Fibroblast of peridontal ligament (primary cell): ENCODE data around the gene RPS6KB2.

ENCODE experiments used
- DNase-seq: peaks from one replicate; pipeline ENCODE4 v3.0.0-alpha.2; 2010; ENCODE audit errors: extremely low read depth

RPS6KB2 gene

DNA sequence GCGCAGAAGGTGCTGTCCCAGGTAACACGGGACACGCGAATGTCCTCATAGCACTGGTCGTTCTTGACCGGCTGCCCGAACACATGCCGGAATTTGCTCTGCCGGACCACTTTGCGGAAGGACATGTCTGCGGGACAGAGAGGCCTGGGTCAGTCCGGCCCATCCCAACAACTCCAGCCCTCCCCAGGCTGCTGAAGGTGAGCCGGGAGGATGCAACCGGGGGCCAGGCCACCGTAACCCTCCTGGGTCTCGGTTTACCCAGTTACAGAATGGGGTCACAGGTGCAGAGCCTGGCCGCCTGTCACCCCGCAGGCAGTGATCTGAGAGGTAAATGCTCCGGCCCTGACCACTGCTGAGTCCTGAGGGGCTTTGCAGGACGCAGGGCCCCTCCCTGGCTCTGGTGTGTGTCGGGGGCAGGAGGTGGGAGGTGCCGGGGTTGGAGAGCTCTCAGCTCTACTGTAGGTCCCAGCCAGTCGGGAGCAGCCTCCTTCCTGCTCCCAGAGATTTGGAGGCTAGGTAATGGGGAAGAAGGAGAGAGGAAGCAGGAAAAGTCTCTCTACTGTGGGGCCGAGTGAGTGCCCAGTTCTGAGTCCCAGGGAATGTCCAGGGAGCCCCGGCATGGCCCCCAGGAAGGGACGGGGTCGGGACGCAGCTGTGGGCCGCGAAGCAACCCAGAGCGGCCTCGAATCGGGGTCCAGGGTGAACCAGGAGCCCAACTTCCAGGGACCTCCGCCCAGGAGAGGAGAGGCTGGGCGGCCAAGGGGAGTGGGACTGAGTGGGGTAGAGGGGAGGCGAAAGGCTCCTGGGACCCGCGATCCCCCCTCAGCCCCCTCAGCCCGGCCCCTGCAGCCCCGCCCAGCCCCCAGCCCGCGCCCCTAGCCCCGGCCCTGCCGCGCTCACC, 14.5 kb downstream of the RPS6KB2 start:
- DNase-seq, result no peak

- DNase-seq, result no peak
These were observed 17.2 kb downstream of the RPS6KB2 start for GRCh38 chr11:67445515-67445914.

DNA sequence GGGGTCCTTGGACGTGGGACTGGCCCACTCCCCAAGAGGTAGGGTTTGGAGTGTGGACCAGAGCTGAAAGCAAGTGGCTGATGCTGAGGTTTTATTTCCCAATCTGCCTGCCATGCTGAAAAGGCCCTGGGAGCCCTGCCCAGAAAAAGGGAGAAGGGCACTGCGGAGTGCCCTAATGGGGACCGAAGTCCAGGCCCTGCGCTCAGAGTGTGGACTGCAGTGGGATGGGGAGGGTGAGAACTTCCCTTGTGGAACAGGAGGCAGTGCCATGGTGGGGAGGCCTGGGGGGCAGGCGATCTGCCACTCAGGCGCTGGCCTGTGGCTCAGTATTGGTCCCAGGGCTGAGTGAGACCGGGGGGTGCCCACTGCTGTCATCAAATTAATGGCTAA, 19.9 kb downstream of the RPS6KB2 start:
- DNase-seq, result no peak

DNA sequence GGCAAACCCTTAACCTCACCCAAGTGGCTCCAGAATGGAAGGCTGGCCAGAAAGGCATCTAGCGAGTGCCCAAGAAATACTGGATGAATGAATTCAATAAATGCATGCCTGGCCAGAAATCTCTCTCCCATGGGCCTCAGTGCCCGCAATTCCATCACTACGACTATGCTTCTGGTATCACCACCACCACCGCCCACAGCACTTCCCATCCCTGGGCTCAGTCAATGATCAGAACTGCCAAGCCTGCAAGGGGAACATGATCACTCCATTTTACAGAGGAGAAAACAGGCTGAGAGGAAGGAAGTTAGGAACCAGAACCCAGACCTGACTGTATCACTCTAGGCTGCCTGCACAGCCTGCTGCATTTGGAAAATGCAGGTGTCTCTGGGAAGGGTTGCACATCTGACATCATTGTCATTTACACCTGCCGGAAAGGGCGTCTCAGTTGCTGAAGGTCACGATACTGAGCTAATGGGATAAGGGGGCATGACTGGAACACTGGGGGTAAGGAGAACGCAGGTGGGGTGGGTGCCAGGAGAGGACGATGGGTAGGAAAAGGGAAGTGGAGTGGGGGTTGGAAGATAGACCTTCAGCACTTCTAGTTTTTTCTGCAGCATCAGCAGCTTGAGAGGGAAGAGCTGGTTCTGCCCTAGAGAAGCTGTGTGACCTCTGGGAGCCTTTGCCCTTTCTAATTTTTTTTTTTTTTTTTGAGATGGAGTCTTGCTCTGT, 21.0 kb downstream of the RPS6KB2 start:
- DNase-seq, result no peak

- DNase-seq, result no peak
These were observed 22.7 kb downstream of the RPS6KB2 start for GRCh38 chr11:67450796-67451657.

DNA sequence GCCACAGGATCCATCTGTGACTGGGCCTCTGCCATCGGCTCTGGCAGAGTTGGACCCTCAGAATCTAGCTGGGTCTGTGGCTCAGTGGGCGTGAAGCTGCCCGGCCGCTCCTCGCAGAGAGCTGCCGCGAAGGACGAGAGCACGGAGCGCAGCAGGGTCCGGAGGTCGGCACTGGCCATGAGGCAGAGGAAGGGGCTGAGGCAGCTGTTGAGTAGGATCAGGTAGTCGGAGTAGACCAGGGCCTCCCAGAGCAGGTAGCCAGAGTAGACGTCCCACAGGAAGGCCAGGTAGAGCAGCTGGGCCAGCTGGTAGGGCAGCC, 23.3 kb downstream of the RPS6KB2 start:
- DNase-seq, result no peak

GRCh38 chr11:67452141-67452952, 24.1 kb downstream of the RPS6KB2 start, which contains the start of gene GPR152:
GPR152 (minus strand) TSS chr11:67452729; CDS start chr11:67452724, 5 bp downstream.
- no peak for DNase-seq

DNA sequence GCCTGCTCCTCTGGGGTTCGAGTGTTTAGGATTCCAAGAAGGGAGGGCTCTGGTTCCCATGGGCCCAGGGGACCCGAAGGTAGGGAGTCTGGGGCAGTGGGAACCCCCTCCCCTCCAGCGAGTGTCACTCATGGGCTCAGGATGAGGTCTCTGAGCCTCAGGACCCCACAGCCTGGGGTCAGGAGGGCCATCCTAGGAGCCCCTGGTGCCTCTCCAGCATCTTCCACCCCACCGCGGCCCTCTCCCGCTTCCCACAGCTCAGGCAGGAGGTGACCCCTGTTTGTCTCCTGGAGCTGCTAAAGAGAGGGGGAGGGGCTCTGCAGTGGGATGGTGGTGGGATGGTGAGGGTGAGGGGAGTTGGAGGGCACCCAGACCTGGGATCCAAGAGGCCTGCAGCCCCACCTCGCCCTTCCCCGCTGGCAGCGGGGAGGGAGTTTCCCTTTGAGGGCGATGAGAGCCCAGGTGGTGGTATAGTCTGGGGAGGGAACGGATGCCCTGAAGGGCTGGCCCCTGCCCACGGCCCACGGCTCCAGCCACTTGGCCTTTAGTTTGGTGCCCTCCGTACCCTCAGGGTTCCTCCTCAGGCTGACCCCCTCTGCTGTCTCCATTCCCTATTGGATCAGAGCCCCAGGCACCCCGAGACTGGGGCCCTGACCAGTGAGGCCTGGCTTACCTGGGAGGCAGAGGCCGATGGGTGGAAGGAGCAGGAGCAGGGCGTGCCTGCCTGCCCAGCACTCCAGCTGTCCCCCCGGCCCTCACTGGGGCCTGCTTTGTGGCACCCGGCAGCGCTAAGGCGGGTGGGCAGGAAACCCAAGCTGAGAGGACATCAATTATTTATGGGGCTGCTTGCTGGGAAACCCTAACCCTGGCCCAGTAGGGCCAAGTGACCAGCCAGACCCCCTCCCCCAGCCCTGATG, 25.8 kb downstream of the RPS6KB2 start:
- DNase-seq, result no peak

- no peak for DNase-seq
These were observed 26.8 kb downstream of the RPS6KB2 start, which contains the start of gene CABP4 for GRCh38 chr11:67455054-67455453. CABP4 (plus strand) TSS chr11:67455354; CDS start chr11:67455424, 70 bp downstream.

GRCh38 chr11:67456068-67456705, 27.9 kb downstream of the RPS6KB2 start:
- no peak for DNase-seq

GRCh38 chr11:67457453-67457852, 29.2 kb downstream of the RPS6KB2 start:
- DNase-seq, result no peak

- no peak for DNase-seq
These were observed 30.0 kb downstream of the RPS6KB2 start for GRCh38 chr11:67458266-67458665.

- no peak for DNase-seq
These were observed 34.9 kb downstream of the RPS6KB2 start for GRCh38 chr11:67463186-67463585.

DNA sequence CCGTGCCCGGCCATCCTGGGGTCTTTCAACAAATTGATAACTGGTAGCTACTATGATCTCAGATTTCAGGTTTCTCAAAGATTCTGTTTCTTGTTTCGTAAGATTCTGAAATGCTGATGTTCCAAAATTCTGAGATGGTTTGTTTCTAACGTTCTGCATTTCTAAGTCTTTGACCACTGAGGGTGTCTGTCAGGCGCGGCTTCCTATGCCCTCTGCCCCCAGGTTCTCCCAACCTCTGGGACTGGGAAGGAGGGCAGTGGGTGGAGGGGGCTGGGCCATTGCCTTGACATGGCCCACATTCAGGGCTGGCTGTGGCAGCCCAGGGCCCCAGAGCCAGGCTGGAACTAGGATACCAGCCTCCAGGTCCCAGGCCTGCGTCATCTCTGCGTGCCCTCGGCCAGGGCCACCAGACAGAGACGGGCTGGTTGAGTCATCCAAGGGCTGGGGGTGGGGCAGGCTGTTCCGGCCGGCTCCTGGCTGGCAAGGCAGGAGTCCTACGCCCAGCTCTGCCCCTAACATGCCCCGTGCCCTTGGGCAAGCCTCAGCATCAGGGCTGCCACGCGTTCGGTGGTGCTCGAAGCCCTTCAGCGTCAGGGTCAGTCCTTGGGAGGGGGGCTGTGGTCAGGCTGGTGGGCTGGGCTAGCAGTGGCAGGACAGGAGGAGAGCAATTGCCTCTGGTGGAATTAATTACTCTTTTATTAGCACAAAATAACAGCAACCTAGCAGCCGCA, 35.6 kb downstream of the RPS6KB2 start:
- DNase-seq, result no peak

DNA sequence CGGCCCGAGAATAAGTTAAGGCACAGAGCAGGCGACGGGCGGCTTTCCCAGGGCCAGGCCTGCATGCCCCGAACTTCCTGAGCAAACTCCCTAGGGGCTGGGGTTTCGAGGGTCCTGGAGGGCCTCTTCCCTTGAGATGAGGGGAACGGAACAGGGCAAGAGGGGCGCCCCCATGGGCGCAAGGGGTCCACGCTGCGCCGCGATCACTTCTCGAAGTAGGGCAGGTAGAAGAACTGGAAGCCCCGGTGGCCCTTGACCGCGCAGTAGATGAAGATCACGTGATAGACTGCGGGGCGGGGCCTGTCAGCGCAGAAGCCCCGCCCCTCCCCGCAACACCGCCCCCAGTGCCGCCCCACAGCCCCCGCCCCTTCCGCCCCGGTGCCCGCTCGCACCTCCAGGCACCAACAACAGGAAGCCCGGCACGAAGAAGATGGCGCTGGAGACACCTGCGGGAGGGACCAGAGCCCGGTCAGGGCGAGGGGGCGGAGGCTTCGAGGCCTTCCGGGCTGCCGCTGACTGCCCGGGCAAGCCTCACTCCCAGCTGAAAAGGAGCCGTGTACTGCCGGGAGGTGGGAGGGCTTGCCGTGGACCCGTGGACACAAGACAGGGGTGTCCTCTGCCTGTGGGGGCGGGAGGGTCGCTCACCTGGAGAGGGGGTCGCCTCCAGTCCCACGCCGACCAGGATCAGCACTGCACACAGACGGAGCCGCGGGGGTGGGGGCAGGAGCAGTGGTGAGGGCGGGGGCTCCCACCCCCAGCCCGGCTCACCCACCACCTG, 36.3 kb downstream of the RPS6KB2 start:
- peak; percentile 23 for DNase-seq

GRCh38 chr11:67465189-67465510, 36.9 kb downstream of the RPS6KB2 start:
- no peak for DNase-seq

DNA sequence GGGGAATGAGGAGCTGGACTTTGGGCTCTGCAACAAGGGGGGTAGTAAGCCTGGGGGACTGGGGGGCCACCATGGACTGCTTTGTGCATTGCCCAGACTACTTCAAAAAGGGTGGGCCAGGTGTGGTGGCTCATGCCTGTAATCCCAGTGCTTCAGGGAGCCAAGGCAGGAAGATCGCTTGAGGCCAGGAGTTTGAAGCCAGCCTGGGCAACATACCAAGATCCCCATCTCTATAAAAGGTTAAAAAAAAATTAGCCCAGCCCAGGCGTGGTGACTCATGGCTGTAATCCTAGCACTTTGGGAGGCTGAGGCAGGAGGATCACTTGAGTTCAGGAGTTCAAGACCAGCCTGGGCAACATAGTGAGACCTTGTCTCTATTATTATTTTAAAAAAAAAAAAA, 37.2 kb downstream of the RPS6KB2 start:
- peak; percentile 11 for DNase-seq

DNA sequence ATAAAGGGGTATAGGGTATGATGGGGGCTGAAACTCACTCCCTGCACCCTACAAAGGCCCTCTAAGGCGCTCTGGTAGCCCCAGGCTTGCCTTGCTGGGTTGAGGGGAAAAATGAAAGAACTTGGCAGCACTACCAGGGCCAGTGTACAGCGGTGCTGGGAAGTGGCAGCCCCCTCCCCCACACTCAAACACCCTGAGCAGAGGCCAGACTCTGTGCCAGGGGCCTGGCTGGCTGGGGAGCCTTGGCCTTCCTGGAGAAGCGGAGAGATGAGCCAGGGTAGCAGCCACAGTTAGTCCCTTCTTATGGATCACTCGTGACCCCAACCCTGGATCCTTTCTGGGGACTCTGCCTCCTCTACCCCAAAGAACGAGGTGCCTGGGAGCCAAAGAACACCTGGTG, 38.1 kb downstream of the RPS6KB2 start:
- no peak for DNase-seq
